Activated CD8-positive, alpha-beta memory T cell treated with anti-CD3 and anti-CD28 coated beads, Interleukin-2, amount 50 U/mL, for 1 hour (primary cell): Measurements from ENCODE around the gene ZNF652.

Source experiments
- DNase-seq: peaks from one replicate; pipeline ENCODE4 v3.0.0-alpha.2; 2020; ENCODE audit errors: extremely low read depth

ZNF652 gene

DNA sequence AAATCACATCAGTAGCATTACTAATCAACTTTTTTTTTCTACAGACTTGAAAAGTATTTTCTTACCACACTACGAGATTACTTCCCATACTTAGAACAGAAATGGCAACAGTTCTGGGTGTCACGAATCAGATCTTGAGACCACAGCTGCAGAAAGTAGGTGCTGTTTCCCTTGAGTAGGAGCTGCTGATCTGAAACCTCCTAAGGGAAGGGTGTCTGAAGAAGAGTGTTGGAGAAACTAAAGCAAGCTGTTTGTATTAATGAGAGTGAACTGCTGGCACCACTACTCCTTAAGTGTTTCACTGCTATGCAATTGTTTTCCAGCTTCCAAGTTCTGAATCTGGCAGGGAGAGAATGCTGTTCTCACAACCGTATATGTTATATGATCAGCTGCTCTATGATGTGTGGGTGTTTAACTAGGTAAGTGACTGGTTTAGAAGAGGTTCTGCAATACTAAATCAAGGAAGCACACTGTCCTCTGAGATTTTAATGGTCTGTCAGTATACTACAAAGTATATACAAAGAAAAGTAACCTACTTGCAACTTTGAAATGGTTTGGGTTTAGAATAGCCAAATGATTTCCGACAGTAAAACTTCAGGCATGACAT, 3.3 kb downstream of the ZNF652 start:
- DNase-seq: no peak

DNA sequence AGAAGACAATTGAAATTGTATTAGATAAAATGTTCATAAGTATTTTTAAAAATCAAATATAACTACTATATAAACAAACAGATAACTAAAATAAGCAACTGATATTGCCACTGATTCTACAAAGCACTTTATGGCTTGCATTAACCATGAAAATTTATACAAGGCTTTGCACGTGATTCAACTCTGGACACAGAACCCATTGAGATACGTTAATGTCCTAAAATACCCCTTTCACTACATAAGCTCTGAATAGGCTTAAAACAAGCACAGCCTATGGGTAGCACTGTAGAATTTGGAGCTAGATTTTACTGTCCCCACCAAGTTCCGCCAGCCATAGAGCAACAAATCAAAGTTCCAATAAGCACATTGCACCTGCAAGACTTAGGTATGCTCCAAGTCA, 4.5 kb downstream of the ZNF652 start:
- no peak for DNase-seq

DNA sequence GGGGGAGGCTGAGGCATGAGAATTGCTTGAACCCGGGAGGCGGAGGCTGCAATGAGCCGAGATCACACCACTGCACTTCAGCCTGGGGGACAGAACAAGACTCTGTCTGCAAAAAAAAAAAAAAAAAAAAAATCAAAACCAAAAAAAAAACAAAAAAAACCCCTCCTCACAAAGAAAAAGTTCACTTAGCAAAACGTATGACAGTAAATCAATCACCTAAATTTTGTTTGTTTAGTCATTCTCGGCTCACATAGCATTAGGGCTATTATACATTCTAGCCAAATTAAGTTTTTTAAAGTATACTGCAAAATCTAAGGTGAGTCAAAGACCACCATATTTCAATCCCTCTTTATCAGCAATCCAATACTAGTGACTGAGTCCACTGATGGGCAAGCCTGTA, 5.7 kb downstream of the ZNF652 start:
- DNase-seq: no peak

DNA sequence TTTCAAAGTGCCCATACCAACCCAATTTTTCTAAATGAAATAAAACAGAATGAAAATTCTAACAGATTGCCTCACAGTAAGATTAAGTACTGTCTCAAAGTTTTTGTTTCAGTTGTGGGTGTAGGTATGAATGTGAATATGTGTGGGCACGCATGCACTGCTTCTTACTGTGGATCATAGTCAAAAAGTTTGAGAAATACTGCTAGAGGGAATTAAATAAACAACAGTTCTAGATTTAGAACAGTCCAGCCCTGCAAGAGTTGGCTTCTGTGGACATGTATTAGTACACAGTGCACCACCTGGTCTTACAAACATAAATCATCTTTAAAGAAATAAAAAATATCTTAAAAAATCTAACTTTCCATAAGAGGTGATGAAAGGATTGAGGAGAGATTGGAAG, 8.4 kb downstream of the ZNF652 start:
- DNase-seq: no peak

DNA sequence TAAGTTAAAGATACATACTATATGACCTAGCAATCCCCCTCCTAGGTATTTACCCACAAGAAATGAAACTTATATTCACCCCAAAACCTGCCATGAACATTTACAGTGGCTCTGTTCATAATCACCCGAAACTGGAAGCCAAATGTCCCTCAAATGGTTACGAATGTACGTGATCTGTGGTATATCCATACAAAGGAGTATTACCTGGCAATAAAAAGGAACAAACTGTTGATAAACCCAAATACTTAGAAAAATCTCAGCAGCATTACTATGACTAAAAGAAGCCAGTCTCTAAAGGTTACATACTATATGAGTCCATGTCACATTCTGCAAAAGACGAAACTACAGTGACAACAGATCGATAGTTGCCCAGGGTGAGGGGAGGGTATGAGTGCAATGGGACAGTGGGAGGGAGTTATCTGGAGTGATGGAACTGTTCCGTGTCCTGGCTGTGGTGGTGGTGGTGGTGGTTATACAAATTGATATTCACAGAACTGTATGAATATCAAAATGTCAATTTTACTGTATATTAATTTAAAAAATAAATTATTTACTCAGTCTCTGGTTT, 9.4 kb downstream of the ZNF652 start:
- DNase-seq: no peak

- no peak for DNase-seq
Observed at GRCh38 chr17:49351572-49352140, 10.4 kb downstream of the ZNF652 start.

- DNase-seq: no peak
Observed at GRCh38 chr17:49349541-49349940, 12.5 kb downstream of the ZNF652 start.

DNA sequence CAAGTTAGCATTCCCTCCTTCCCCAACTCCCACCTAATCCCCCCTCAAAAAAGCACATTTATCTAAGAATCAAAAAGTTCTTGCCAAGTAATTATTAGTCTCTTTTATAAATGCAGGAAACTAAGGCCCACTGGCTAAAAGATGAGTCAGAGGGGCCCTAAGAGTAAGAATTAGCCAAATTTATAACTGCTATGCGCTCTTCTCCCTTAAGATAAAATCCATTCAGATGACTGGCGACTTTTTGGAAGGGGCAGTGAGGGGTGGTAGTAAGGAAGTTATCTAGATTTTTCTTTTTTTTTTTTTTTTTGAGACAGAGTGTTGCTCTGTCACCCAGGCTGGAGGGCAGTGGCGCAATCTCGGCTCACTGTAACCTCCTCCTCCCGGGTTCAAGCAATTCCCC, 17.1 kb downstream of the ZNF652 start:
- DNase-seq: no peak

DNA sequence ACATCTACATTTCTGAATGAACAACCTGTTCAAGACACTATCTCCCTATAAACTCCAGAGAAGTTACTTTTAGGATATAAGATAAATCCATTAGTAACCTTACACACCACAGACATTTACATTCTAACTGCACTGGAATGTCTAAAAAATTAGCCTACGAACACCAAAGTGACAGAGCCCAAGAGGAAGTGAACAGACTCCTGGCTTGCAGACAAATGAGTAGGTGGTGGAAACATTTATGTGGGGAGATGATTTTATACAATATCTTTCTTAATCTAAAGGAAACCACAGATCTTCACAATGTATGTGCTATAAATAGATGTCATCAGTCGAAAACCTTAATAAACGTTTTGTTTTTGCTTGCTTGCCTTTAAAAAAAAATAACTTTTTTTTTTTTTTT, 18.8 kb downstream of the ZNF652 start:
- no peak for DNase-seq

GRCh38 chr17:49342575-49342936, 19.5 kb downstream of the ZNF652 start:
- DNase-seq: no peak

DNA sequence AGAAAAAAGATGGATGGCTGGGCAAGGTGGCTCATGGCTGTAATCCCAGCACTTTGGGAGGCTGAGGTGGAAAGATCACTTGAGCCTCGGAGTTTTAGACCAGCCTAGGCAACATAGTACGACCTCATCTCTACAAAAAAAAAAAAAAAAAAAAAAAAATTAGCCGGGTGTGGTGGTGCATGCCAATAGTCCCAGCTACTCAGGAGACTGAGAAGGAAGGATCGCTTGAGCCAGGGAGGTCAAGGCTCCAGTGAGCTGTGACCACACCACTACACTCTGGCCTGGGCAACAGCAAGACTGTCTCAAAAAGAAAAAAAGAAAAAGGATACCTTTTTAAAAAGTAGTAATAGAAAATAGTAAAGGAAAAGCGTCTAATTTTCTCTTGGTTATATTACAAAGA, 20.7 kb downstream of the ZNF652 start:
- no peak for DNase-seq

DNA sequence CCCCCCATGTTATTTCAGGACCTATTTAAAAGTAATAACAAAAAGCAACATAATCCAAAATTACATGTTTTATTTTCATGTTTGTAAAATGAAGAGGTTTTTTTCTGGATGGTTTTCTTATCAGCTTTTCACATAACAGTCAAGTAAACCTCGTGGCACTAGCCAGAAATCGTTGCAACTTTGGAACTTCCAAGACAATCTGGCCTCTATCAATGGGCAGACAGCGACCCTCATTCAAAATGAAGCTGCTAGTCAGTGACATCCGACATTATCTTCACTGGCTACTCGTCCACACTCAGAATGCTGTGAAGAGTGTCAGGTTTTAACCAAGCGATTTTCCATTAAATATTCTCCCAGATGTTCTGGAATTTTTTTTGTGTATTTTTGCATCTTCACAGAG, 22.7 kb downstream of the ZNF652 start:
- no peak for DNase-seq

DNA sequence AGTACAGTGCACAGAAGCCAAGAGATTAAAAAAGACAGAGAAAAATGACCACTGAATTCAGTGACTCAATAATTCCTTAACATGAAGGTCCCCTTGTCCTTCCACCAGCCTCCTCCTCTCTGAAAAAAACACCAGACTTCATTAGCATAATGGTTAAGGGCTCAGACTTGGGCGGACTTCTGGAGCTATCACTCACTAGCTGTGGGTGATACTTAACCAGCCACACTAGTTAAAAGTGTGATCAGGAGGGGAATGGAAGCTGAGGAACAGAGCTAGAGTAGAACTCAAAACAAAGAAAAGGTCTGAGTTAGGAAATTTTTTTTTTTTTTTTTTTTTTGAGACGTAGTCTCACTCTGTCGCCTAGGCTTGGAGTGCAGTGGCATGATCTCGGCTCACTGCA, 23.2 kb downstream of the ZNF652 start:
- no peak for DNase-seq

GRCh38 chr17:49337884-49338283, 24.2 kb downstream of the ZNF652 start:
- no peak for DNase-seq

DNA sequence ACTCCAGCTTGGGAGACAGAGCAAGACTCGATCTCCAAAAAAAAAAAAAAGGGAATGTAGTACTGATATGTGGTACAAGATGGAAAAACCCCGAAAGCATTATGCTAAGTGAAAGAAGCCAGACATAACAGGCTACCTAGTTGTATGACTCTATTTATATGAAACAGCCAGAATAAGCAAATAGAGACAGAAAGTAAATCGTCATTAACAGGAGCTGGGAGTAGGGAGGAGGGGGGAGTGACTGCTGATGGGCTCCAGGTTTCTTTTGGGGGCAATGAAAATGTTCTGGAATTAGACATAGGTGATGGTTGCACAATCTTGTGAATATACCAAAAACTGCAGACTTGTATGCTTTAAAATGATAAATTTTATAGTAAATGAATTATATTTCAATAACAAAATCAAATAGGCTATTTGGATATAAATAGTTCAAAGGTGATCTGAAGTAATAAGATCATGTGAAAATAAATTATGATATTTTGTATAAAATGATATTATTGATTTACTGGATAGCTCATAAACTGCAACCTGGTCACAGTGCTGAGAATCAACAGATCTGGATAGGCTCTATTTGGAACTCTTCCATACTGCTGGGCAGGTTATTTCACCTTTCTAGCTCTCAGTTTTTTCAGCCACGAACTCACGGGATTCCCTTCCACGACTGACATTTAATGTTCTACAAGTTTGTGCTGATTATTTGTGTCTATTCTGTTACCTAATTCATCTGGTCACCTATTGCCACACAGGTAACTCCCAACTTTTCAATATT, 27.1 kb downstream of the ZNF652 start:
- DNase-seq: no peak

GRCh38 chr17:49333804-49334203, 28.2 kb downstream of the ZNF652 start:
- DNase-seq: no peak

DNA sequence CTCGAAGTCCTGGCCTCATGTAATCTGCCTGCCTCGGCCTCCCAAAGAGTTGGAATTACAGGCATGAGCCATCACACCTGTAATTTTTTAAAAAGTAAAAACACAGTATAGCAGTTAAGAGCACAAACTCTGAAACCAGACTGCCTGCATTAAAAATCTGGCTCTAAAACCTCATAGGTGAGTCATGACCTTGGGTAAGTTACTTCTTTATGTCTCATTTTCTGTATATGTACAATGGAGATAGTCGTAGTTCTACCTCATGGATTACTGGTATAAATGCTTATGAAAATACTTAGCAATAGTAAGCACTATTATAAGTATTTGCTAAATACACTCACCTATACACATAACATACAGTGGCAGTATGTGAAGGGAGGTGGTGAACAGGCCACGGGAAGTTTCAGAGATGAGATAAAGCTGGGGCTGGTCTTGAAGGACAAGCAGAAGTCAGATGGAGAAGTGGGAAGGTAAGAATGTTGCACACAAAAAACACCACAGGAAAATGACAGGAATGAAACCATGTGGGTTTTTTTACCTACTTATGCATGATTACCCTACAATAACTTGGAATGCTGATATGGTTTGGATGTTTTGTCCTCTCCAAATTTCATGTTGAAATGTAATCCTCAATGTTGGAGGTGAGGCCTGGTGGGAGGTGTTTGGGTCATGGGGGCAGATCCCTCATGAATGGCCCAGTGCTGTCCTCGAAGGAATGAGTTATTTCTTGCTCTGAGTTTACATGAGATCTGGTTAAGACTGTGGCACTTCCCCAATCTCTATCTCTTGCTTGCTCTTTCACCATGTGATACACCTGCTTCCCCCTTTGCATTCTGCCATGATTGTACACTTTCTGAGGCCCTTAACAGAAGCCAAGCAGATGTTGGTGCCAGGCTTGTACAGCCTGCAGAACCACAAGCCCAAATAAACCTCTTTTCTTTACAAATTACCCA, 33.9 kb downstream of the ZNF652 start:
- no peak for DNase-seq

GRCh38 chr17:49325980-49326379, 36.1 kb downstream of the ZNF652 start:
- DNase-seq: no peak

DNA sequence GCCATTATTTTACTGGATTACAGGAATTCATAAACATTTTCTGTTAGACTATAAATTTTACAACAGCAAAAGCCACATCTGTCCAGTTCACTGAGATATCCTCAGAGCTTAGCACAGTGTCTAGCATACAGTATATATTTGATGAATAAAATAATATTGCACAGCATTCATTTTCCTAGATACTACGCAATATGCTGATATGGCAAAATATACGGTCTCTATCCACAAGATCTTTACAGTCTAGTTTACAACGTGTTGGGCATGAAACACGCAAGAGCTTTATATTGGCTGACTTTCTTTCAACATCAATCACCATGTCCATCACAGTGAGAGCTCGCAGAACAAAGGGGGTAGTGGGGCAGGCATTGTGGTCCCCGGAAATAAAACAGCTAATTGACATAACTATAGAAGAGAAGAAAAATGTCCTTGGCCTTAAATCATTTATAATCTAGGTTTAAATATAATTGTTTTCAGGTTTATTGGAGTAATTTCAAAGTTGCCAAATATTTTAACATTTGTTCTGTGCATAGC, 43.5 kb downstream of the ZNF652 start:
- DNase-seq: no peak

DNA sequence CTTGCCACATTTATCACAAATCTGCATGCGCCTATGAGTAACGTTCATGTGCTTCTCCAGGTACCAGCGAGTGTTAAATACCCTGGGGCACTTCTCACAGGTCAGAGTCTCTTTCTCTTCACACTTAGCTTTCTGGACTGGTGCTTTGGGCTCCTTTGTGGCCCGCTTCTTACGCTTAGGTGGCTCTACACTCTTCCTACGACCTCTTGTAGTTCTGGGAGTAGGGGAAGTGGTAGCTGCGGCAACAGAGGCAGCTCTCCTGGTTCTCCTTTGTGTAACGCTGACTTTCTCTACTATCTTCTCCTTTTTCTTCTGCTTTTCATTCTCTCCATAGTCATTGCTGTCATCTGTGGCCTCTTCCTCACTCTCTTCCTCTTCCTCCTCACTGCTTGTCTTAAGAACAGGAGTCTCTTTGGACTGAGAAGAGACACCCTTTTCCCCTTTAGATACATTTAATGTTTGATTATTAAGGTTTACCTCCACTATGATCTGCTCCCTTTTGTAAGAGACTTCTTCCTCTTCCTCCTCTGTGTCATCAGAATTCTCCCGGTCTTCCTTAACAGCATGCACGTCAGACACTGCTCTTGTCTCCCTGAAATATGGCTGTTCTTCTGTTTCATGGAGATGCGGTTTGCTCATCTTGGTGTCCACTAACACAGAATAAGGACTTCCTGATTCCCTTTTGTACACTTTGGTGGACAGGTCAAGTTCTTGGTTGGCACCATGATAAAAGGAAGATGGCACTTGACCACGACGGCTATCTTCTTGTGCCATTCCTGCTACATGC, 45.0 kb downstream of the ZNF652 start:
- DNase-seq: no peak

GRCh38 chr17:49316258-49316570, 45.8 kb downstream of the ZNF652 start:
- DNase-seq: no peak
